ENCODE data around the gene HHATL.

GRCh38 chr3:42736531-42736930 lies 33.9 kb upstream of the HHATL start:
- no peak for TF ChIP-seq CTCF (IDR thresholded peaks at IDR 0.05)
- TF ChIP-seq POLR2A (IDR thresholded peaks at IDR 0.05) = no peak
- TF ChIP-seq POLR2AphosphoS5 (IDR thresholded peaks at IDR 0.05) = no peak
